A549 (cell line): ENCODE results near the gene MRPL40. TPM values are rescaled to one million over a fixed set of nuclear protein-coding genes. Genes with fewer than 3 reads are reported as not detected.

ENCODE experiments used
- ATAC-seq, 2 experiments: fragments of 200-7000 bp in 1 of 2; fragments of >200 bp in 1 of 2; cut with Nextera tagmentation in 1 of 2; cut with Tn5 transposase in 1 of 2; 3 replicates each; pipeline versions ENCODE4 v1.8.0 to v1.9.1; 2018 to 2020; ENCODE audit warnings: mild to moderate bottlenecking in 1 of 2, moderate library complexity in 1 of 2
- CTCF ChIA-PET: fragments of 300-600 bp; sonication (Branson Sonifier 250); formaldehyde crosslinking; extraction: SDS; loops from one replicate; lab custom pipeline; 2021; ENCODE audit warnings: antibody characterized with exemption, inconsistent platforms; lab: Yijun Ruan, JAX
- POLR2A ChIA-PET: fragments of 350-600 bp; formaldehyde crosslinking; extraction: SDS; loops from one replicate; lab custom pipeline; 2021; ENCODE audit warnings: antibody characterized with exemption, inconsistent platforms; lab: Yijun Ruan, JAX
- DNase-seq, 2 experiments: peaks; one replicate each; pipeline versions ENCODE4 v3.0.0 to v3.0.0-alpha.2; 2011 to 2016; ENCODE audit warnings: low read depth in 1 of 2, low spot score in 1 of 2
- FAIRE-seq: peaks from 2 replicates; lab custom pipeline; 2011; peaks lifted over from hg19 to GRCh38; lab: Jason Lieb, UNC
- H3K27ac ChIP-seq, 2 experiments: fragments of >200 bp; sonication (Bioruptor Twin); formaldehyde crosslinking; 3 replicates each; pipeline ENCODE4 v1.5.1; 2016 to 2017
- H3K4me1 ChIP-seq: fragments of >200 bp; sonication (Bioruptor Twin); formaldehyde crosslinking; 3 replicates; pipeline ENCODE4 v1.6.1; 2016
- H3K4me2 ChIP-seq: fragments of >200 bp; sonication (Bioruptor Twin); formaldehyde crosslinking; 3 replicates; pipeline ENCODE4 v1.6.1; 2016
- H3K4me3 ChIP-seq: fragments of >200 bp; sonication (Bioruptor Twin); formaldehyde crosslinking; 3 replicates; pipeline ENCODE4 v1.5.1; 2016
- H3K9me3 ChIP-seq: fragments of >200 bp; sonication (Bioruptor Twin); formaldehyde crosslinking; 3 replicates; pipeline ENCODE4 v1.6.1; 2016
- CBX2 ChIP-seq: fragments of 200-600 bp; sonication (generic); IDR thresholded peaks from 2 replicates; pipeline ENCODE4 v1.6.1; 2016; ENCODE audit warnings: low read depth, mild to moderate bottlenecking, borderline replicate concordance
- CHD2 ChIP-seq: fragments of 150-350 bp; IDR thresholded peaks from 2 replicates; pipeline ENCODE4 v1.6.1; 2014; ENCODE audit warnings: low read length; ENCODE audit not compliant: partially characterized antibody
- CTCF ChIP-seq: fragments of >200 bp; sonication (Bioruptor Twin); formaldehyde crosslinking; IDR thresholded peaks from 3 replicates; pipeline ENCODE4 v1.5.1; 2016
- EHMT2 ChIP-seq: fragments of 200-600 bp; sonication (generic); IDR thresholded peaks from 2 replicates; pipeline ENCODE4 v1.6.1; 2016; ENCODE audit warnings: antibody characterized with exemption, low read depth, mild to moderate bottlenecking, moderate library complexity
- FOXS1 ChIP-seq: fragments of 250-450 bp; sonication (Bioruptor Pico); IDR thresholded peaks from 2 replicates; pipeline ENCODE4 v1.5.0; 2020; ENCODE audit warnings: mild to moderate bottlenecking, moderate library complexity
- HES2 ChIP-seq: fragments of >200 bp; sonication (Bioruptor Twin); formaldehyde crosslinking; IDR thresholded peaks from 2 replicates; pipeline ENCODE4 v1.6.1; 2016
- HEYL ChIP-seq: fragments of 250-450 bp; sonication (Bioruptor Pico); IDR thresholded peaks from 2 replicates; pipeline ENCODE4 v1.8.0; 2021; ENCODE audit warnings: mild to moderate bottlenecking, moderate library complexity
- HMGXB4 ChIP-seq: fragments of 250-450 bp; sonication (Bioruptor Pico); IDR thresholded peaks from 2 replicates; pipeline ENCODE4 v1.5.0; 2021; ENCODE audit warnings: mild to moderate bottlenecking, moderate library complexity, borderline replicate concordance
- HOXB5 ChIP-seq: fragments of 250-450 bp; sonication (Bioruptor Pico); IDR thresholded peaks from 2 replicates; pipeline ENCODE4 v1.5.0; 2020; ENCODE audit warnings: mild to moderate bottlenecking, moderate library complexity
- JUNB ChIP-seq: fragments of >200 bp; sonication (Bioruptor Twin); formaldehyde crosslinking; IDR thresholded peaks from 2 replicates; pipeline ENCODE4 v1.6.1; 2016
- NFE2L2 ChIP-seq: fragments of 150-350 bp; conservative IDR thresholded peaks from 2 replicates; pipeline ENCODE4 v1.6.1; 2014; ENCODE audit warnings: low read length
- NR3C1 ChIP-seq: fragments of >200 bp; sonication (Bioruptor Twin); formaldehyde crosslinking; IDR thresholded peaks from 3 replicates; pipeline ENCODE4 v1.6.1; 2017
- PBX3 ChIP-seq: IDR thresholded peaks from 2 replicates; pipeline ENCODE4 v1.6.1; 2012
- PHF8 ChIP-seq: fragments of 200-600 bp; sonication (generic); IDR thresholded peaks from 2 replicates; pipeline ENCODE4 v1.6.1; 2016; ENCODE audit warnings: low read depth, mild to moderate bottlenecking, antibody characterized with exemption, moderate library complexity, borderline replicate concordance
- POLR2A ChIP-seq: IDR thresholded peaks from 2 replicates; pipeline ENCODE4 v1.6.1; 2012; ENCODE audit warnings: mild to moderate bottlenecking, low read length
- POLR2AphosphoS2 ChIP-seq: conservative IDR thresholded peaks from 2 replicates; pipeline ENCODE4 v1.6.1; 2012; ENCODE audit warnings: low read length, improper control_type of control experiment, inconsistent platforms
- REST ChIP-seq: fragments of 200-600 bp; sonication (generic); IDR thresholded peaks from 2 replicates; pipeline ENCODE4 v1.6.1; 2016; ENCODE audit warnings: antibody characterized with exemption, mild to moderate bottlenecking, moderate library complexity
- SREBF2 ChIP-seq: fragments of 450-650 bp; IDR thresholded peaks from 2 replicates; pipeline ENCODE4 v1.6.1; 2014; ENCODE audit warnings: mild to moderate bottlenecking, moderate library complexity
- ZFP36 ChIP-seq: fragments of 450-650 bp; IDR thresholded peaks from 2 replicates; pipeline ENCODE4 v1.6.1; 2014; ENCODE audit warnings: borderline replicate concordance; ENCODE audit not compliant: partially characterized antibody
- ZSCAN20 ChIP-seq: fragments of 250-450 bp; sonication (Bioruptor Pico); IDR thresholded peaks from 2 replicates; pipeline ENCODE4 v1.8.0; 2022; ENCODE audit warnings: mild to moderate bottlenecking, moderate library complexity
- whole genome bisulfite sequencing: methylation state at CpG from one replicate; pipeline ENCODE4 v1.1.6; 2017; ENCODE audit errors: missing lambda C conversion rate; 5-methylcytosine and 5-hydroxymethylcytosine counted together
- polyA plus RNA-seq, 4 experiments: library from polyadenylated mRNA; depleted of rRNA in 3 of 4; stranded (reverse); fragments of >200 nt; fragmentation: RNase III in 1 of 4; extraction: RNeasy Plus Mini Kit Qiagen cat#74134 plus additional on column Dnase treatment in 1 of 4; gene quantifications; 2 replicates in 3 of 4; 3 replicates in 1 of 4; pipeline ENCODE4 v1.2.3, GENCODE V29; 2011 to 2017

The MRPL40 gene
- polyA plus RNA-seq, 2 of the 4 experiments (the other 2 are of a cell fraction), result 32.1 to 45.7 TPM

GRCh38 chr22:19419464-19420178 lies 12.7 kb upstream of the MRPL40 start:
- TF ChIP-seq SREBF2, result no peak
- Histone ChIP-seq H3K4me2 (no peak overlapping the region), H3K9me3 (no peaks in the 10 kb centered on the region), H3K4me1 (no peaks in the 10 kb centered on the region), H3K27ac (no peak overlapping the region), H3K4me3 (no peak overlapping the region)
- ChIA-PET POLR2A (no interaction called here), CTCF (interaction anchor here (1.2 kb wide), 2 partner anchors 9 to 119 kb away, joined by 3 read pairs; no protein-coding TSS in a partner anchor)
- DNase-seq (no peak), FAIRE-seq (no peak), ATAC-seq (no peak)
- WGBS, result 86% methylated on average over 5 of the region's 5 CpGs

- H3K27ac ChIP-seq, result no peak overlapping the region
- CTCF ChIA-PET, result interaction anchor here (1.2 kb wide), 2 partner anchors 9 to 120 kb away, joined by 3 read pairs; no protein-coding TSS in a partner anchor
- H3K4me3 ChIP-seq, result no peak overlapping the region
- no peaks in the 10 kb centered on the region for H3K4me1 ChIP-seq
- TF ChIP-seq HES2 (no peak), EHMT2 (no peak), ZFP36 (no peak), NFE2L2 (no peak), POLR2A (no peak), REST (no peak), HMGXB4 (CRISPR knock-in tag) (no peak), HOXB5 (CRISPR knock-in tag) (no peak), POLR2AphosphoS2 (no peak), PHF8 (no peak), HEYL (CRISPR knock-in tag) (no peak), CBX2 (no peak), FOXS1 (CRISPR knock-in tag) (no peak), PBX3 (no peak), JUNB (no peak), CHD2 (no peak), NR3C1 (no peak), ZSCAN20 (no peak), CTCF (no peak)
- POLR2A ChIA-PET, result no interaction called here
- FAIRE-seq (no peak), DNase-seq (no peak), ATAC-seq (no peak)
- no peak overlapping the region for H3K4me2 ChIP-seq
- WGBS, result 95% methylated on average over 6 of the region's 6 CpGs
- no peaks in the 10 kb centered on the region for H3K9me3 ChIP-seq
Observed at GRCh38 chr22:19420321-19420720, 12.0 kb upstream of the MRPL40 start.
